GM13976 (cell line): ENCODE data around the gene NLGN4X.

Experiments
- DNase-seq: peaks from one replicate; pipeline ENCODE4 v3.0.0; 2012; ENCODE audit warnings: low spot score
- CTCF ChIP-seq: IDR thresholded peaks from 2 replicates; pipeline ENCODE4 v1.5.1; 2012; ENCODE audit warnings: borderline replicate concordance, mild to moderate bottlenecking; ENCODE audit not compliant: insufficient read depth; ENCODE audit errors: extremely low read depth, missing control alignments, control extremely low read depth
- in situ Hi-C: fragments of 300-500 bp; cut with MboI; formaldehyde crosslinking; loops from one replicate; pipeline ENCODE4 v1.12.0; 2022; ENCODE audit warnings: low sequenced_read_pairs, mixed read lengths, inconsistent platforms; ENCODE audit not compliant: unreplicated experiment

Gene NLGN4X

GRCh38 chrX:5842601-5843000 is 386.1 kb downstream of the NLGN4X start:
- in situ Hi-C loops: no loop called here
- DNase-seq: no peak
- TF ChIP-seq CTCF: no peak
